GM21381 (cell line): ENCODE data around the gene FRG2B.
"Not testable (repeated sequence)": the region's sequence is repeated elsewhere in the genome, so short reads cannot be mapped to it uniquely, and the experiment has no call there.

ENCODE experiments used
- ATAC-seq: cut with Tn5 transposase; IDR thresholded peaks from one replicate; pipeline ENCODE4 v1.9.1; 2021; ENCODE audit warnings: mild to moderate bottlenecking, moderate library complexity; ENCODE audit not compliant: unreplicated experiment

FRG2B gene

GRCh38 chr10:133626695-133627094, at the start of gene FRG2B:
Gene FRG2B, minus strand, starts transcription at chr10:133626795. Its CDS starts 53 bp downstream, at chr10:133626742.
- not testable (repeated sequence) for ATAC-seq

GRCh38 chr10:133667446-133667845, 40.9 kb upstream of the FRG2B start:
- not testable (repeated sequence) for ATAC-seq

- ATAC-seq = not testable (repeated sequence)
Observed at GRCh38 chr10:133663544-133664160, 37.1 kb upstream of the FRG2B start.

GRCh38 chr10:133661122-133661521, 34.5 kb upstream of the FRG2B start:
- not testable (repeated sequence) for ATAC-seq

- ATAC-seq = not testable (repeated sequence)
Observed at GRCh38 chr10:133660516-133660915, 33.9 kb upstream of the FRG2B start.

GRCh38 chr10:133657276-133657675, 30.7 kb upstream of the FRG2B start:
- ATAC-seq = not testable (repeated sequence)

- not testable (repeated sequence) for ATAC-seq
Observed at GRCh38 chr10:133648872-133649455, 22.4 kb upstream of the FRG2B start.

GRCh38 chr10:133647075-133647748, 20.6 kb upstream of the FRG2B start:
- peak; percentile 70 for ATAC-seq

GRCh38 chr10:133637846-133638235, 11.2 kb upstream of the FRG2B start:
- ATAC-seq = not testable (repeated sequence)

- not testable (repeated sequence) for ATAC-seq
Observed at GRCh38 chr10:133637202-133637845, 10.7 kb upstream of the FRG2B start.

- not testable (repeated sequence) for ATAC-seq
Observed at GRCh38 chr10:133630723-133631249, 4.2 kb upstream of the FRG2B start.

- ATAC-seq = not testable (repeated sequence)
Observed at GRCh38 chr10:133622544-133622943, 4.1 kb downstream of the FRG2B start.

GRCh38 chr10:133618851-133619250, 7.7 kb downstream of the FRG2B start:
- ATAC-seq = no peak

- no peak for ATAC-seq
Observed at GRCh38 chr10:133617196-133617595, 9.4 kb downstream of the FRG2B start.

- no peak for ATAC-seq
Observed at GRCh38 chr10:133616371-133617130, 10.0 kb downstream of the FRG2B start.

- no peak for ATAC-seq
Observed at GRCh38 chr10:133614830-133615580, 11.6 kb downstream of the FRG2B start.

GRCh38 chr10:133613699-133614098, 12.9 kb downstream of the FRG2B start:
- ATAC-seq = no peak

- no peak for ATAC-seq
Observed at GRCh38 chr10:133611079-133611478, 15.5 kb downstream of the FRG2B start.

GRCh38 chr10:133608855-133609254, 17.7 kb downstream of the FRG2B start:
- ATAC-seq = no peak

- ATAC-seq = not testable (repeated sequence)
Observed at GRCh38 chr10:133603434-133603833, 23.2 kb downstream of the FRG2B start.
